NCI-H1092 treated with DMSO at 0.1 percent for 48 hours (cell line): ENCODE data around the gene CTIF.

Experiments used
- DNase-seq: peaks from one replicate; lab custom pipeline; 2025; lab: John Stamatoyannopoulos, UW

CTIF gene

DNA sequence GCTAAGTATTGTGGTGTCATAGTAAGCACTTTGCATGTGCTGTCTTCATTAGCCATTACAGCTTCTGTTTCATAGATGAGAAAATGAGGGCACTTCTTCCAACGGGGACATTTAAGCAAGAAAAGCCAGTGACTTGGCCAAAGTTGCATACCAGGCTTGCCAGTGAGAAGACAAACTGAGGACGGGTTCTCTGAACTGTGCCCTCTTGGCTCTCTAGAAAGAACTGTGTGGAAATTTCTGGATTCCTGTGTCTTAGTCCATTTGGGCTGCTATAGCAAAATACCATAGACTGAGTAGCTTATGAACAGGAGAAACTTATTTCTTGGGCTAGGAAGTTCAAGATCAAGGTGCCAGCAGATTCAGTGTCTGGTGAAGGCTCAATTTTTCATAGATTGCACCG is 13.3 kb downstream of the CTIF start:
- no peak for DNase-seq

DNA sequence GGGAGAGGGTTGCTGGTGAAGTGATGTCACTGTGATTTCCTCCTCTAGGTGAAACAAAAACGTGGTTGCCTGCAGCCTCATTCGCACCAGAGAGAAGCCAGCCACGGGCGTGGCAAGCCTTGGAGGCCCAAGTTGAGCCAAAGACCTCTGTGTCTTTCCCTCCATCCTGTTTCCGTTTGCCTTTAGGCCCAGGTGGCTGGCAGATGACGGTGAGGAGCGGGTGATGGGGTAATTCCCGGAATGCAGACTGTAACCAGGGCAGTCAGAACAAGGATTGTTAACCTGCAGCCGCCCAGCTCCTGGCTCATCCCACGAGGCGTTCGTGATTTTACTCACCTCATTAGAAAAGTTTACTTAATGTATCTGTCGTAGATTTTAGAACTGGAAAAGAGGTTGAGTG is 14.4 kb downstream of the CTIF start:
- DNase-seq = no peak

DNA sequence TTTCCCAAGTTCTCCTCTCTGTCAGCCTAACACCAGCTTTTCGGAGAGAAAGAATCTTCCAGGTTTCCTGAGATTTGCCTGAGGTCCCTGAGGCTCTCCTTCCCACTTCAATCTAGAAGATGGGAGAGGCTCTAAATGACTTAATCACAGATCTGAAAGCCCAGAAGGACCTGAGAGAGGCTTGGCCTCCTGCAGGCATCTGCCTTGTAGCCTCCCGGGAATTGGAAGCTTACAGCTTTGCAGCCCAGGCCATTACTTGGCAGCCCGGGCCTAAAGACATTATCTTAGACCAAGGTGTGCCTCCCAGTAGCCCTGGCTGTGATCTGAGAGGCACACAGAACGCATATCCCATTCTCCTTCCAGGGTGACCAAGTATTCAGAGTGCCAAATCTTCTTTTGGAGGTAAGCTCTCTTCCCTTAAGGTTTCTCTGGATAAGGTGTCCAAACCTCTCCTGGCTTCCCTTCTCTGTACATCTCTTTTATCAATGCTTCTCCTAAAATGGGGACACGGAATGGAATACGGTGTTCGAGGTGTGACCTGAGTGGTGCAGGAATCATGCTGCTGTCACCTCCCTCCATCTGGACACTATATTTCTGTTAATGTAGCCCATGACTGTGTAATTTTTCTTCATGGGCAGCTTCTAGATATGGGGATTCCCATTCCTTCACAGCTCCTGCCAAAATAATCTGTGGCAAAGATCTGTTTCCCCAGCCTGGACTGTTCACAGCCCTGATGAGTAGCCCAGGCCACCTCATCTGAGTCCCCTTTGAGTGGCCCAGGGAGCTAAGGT is 16.0 kb downstream of the CTIF start:
- no peak for DNase-seq

DNA sequence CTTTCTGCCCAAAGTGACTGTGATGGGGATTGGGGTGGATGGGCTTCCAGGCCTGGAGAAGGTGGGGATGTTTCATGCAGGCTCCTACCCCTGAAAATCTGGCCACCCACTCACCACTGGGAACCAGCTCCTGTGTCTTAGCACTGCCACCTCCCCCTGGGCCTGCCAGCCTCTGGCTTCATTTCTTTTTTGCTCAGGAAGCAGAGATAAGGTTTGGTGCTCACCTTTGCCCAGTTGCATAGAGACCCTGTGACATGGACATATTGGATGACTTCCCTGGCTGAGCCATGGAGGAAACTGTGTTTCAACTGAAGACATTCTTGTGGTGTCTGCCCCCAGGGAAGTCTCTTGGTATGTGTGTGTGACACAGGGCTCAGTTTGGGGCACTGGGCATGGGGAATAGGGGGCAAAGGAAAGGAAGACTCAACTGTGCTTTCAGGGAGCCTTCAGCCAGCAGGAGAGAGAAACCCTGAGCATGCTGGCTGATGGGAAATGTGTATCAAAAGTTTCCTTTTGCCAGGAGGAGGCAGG is 16.7 kb downstream of the CTIF start:
- no peak for DNase-seq

DNA sequence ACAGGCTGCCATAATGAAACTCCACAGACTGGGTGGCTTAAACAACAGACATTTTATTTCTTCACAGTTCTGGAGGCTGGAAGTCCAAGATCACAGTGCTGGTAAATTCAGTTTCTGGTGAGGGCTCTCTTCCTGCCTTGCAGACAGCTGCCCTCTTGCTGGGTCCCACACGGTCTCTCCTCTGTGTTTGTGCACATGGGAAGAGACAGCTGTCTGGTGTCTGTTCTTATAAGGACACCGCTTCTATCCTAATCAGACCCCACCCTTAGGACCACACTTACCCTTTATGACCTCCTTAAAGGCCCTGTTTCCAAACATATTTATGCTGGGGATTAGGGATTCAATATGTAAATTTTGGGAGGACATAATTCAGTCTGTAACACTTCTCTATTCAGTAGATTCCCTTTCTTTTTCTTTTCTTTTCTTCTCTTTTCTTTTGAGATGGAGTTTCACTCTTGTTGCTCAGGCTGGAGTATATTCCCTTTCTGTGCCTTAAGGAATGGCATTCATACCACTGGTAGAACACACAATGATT is 18.9 kb downstream of the CTIF start:
- no peak for DNase-seq

DNA sequence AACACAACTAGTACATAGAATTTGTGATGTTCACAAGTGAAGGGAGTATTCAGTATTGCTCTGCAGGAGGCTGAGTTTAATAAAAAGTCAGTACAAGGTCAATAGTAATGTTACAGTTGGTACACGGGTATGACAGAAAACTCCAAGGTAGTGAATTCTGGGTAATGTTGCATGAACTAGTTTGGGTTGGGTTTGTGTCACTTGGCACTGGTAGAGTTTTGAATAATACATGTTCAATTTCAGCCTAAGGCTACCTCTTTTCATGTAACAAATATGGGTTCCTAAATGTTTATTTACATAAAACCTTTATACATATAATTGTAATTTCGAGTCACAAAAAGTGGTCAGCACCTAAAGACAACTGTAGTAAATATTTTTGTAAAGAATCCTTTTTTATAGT is 19.4 kb downstream of the CTIF start:
- no peak for DNase-seq

DNA sequence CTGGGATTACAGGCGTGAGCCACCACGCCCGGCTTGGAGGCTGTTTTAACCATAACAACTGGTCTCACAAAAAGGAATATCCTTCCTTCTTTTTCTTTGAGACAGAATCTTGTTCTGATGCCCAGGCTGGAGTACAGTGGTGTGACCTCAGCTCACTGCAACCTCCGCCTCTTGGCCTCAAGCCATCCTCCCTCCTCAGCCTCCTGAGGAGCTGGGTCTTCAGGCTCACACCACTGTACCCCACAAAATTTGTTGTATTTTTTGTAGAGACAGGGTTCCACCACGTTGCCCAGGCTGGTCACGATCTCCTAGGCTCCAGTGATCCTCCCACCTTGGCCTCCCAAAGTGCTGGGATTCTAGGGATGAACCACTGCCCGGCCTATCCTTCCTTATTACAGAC is 21.7 kb downstream of the CTIF start:
- DNase-seq = no peak

DNA sequence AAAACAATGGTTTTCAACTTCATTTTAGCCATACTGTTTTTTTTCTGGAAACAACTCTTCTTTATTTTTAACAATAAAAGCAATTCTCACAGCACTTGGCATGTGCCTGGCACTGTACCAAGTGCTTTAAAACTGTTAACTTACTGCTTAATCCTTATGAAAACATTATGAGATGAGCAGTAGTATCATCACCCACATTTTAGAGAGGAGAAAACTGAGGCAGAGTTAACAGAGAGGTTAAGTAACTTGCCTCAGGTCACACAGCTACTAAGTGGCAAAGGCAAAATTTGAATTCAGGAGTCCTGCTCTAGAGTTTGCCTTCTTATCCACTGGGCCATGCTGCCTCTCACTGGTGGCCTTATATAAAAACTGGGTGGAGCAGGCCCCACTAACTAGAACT is 23.2 kb downstream of the CTIF start:
- no peak for DNase-seq

DNA sequence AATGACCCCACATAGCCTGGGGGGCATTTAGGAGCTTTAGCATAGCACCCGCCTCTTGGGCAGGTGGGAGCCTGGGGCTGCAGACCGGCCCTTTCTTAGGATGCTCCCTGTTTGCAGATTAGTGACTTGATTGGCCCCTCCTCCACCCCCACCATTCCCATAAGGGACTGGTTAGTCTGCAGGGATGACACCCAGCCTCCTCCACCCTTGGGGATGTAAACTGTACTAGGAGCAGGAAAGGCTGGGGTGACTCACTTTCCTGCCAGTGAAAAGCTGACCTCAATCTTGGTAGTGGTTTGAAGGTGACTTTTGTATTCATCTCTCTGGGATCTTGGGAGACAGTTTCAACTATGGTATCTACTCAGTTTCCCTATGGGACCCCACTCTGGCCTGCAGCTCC is 24.2 kb downstream of the CTIF start:
- DNase-seq = no peak

DNA sequence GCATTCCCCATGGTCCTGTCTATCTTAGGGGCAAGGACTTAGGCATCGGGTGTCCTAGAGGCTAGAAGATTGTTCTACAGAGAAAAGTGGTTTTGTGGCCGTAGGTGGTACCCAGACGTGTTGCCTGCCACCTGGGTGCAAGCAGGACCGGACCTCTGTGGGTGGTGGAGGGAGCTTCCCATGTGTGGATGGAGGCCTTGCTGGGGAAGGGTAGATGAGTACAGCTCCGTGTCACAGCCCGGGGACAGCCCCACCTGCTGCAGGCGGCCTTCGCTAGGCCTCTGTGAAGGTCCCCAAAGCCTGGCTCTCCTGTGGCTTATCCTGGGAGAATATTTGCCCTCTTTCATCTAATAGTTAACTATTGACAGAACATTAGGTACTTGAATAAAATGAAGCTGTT is 25.3 kb downstream of the CTIF start:
- DNase-seq = no peak

DNA sequence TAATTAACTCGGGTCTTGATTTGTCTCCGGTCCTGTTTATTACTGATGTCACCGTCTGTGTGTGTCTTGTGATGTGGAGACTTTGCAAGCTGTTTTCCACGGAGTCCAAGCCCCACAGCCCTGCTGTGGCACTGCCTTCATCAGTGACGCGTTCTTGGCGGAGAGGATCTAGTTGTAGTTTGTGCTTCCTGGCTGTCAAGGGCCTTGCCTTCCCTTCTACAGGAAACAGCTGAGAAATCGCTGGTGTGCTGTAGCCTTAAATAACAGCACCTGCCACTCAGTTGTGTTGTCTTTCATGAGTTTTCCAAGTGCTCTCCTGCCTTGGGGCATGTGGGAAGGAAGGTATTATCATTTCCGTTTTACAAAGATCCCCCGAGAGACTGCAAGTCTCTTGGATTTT is 26.3 kb downstream of the CTIF start:
- DNase-seq = no peak

DNA sequence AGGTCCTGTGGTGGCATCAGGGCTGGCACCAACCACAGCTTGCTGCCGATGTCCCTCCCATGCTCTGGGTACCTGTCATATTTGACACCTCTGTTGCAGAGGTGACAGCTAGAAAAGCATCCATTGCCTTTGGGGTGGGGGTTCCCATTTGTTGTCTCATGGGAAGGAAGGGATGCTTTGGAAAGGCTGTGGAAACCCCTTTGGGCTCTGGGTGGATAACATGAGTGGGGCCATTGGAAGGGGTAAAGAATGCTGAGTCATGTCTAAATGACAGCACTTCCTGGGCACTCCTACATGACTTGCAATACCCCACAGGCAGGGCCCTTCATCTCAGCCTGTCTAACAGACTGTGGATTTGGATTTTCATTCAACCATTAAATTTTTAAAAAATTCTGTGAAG is 27.8 kb downstream of the CTIF start:
- DNase-seq = no peak

DNA sequence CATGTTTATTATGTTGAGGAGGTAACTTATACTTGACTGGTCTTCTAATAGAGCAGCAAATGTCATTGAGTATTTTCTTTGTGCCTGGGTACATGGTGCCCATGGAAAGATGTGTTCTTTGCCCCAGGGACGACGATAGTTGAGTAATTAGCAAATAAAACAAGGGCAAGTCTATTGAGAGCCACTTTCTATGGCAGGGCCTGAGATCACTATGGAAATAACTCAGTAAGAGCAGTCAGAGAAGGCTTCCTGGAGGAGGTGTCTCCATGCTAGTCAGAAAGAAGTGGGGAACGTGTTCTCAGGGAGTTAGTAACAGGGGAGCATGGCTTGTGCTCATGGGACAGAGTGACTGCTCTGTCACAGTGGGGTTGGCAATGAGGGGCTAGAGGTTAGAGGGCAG is 28.6 kb downstream of the CTIF start:
- no peak for DNase-seq

DNA sequence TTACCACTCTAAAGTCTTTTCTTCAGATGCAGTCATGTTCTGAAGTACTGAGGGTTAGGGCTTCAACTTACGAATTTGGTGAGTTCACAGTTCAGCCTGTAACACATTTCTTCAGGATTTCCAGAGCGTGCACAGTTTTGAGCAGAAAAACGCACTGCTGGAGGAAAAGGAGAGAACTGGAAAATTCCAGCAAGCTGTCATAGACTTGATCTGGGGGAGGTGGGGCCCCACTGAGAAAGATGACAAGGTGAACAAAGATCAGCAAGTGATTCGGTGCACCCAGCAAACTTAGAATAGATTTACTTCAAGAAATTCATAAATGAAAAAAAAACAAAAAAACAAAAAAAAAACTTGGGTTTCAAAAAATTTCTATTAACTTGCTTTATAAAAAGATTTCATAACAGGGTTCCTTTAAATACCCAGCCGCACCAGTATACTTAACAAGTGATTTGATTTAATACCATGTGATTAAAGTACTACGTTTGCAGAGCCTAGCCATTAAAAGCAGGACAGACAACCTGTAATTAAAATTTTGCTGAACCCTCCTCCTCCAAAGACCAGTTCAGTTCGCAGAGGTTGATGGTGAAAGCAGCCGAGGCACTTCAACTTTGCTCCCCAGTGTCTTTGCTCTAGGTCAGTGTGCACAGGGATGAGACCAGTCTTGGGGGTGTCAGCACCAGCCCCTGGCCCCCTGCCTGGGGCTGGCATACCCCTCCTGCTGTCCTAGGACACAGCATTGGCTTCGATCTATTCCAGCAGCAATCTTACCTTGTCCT is 30.5 kb downstream of the CTIF start:
- DNase-seq = no peak

DNA sequence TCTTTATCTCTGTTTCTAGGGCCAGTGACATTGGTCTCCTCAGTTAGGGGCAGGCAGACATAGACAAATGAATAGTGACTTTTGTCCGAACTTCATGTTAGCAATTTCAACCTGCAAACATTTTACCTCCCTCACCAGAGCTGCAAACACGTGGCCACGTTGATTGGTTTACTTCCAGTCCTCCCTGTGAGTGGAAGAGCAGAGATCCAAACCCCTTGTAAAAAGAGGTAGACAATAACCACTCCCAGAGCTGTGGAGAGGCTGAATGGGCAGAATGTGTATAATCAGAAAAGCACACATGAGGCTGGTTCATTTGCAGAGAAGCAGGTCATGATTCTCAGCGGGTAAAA is 31.1 kb downstream of the CTIF start:
- DNase-seq = peak; percentile 32

DNA sequence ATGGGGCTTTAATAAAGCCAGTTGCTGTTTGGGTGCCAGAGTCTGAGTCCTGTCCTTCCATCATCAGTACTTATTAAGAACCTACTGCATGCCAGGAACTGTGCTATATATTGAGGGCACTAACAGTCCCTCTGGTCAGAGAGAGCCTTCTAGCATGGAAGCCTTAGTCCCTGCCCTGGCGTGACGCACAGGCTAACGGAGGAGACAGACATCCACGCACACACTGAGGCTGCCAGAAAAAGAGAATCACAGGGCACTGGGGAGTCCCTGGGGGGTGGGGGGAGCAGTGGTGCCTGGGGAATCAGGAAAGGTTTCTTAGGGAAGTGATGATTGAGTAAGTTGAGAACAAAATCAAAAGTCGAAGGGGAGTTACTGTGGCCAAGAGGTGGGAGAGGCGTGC is 31.5 kb downstream of the CTIF start:
- DNase-seq = no peak

DNA sequence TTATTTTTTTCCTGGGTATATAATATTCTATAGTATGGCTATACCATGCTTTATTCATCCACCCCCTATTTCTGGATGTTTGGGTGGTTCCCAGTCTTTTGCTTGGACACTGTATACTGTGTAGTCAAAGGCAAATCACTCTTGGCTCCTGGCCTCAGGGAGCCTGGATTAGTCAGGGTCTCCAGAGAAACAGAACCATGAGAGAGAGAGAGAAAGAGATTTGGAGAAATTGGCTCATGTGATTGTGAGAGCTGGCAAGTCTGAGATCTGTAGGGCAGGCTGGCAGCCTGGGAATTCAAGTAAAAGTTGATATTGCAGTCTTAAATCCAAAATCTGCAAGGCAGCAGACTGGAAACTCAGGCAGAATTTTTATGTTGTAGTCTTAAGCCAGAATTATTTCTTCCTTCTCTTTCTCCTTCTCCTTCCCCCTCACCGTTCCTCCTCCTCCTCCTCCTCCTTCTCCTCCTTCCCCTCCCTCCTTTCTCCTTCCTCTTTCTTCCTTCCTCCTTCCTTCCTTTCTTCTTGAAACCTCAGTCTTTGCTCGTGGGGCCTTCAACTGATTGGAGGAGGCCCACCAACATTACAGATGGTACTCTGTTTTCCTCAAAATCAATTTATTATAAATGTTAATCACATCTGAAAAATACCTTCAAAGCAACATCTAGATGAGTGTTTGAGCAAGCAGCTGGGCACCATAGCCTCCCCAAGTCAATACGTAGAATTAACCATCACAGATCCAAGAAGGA is 33.0 kb downstream of the CTIF start:
- no peak for DNase-seq

DNA sequence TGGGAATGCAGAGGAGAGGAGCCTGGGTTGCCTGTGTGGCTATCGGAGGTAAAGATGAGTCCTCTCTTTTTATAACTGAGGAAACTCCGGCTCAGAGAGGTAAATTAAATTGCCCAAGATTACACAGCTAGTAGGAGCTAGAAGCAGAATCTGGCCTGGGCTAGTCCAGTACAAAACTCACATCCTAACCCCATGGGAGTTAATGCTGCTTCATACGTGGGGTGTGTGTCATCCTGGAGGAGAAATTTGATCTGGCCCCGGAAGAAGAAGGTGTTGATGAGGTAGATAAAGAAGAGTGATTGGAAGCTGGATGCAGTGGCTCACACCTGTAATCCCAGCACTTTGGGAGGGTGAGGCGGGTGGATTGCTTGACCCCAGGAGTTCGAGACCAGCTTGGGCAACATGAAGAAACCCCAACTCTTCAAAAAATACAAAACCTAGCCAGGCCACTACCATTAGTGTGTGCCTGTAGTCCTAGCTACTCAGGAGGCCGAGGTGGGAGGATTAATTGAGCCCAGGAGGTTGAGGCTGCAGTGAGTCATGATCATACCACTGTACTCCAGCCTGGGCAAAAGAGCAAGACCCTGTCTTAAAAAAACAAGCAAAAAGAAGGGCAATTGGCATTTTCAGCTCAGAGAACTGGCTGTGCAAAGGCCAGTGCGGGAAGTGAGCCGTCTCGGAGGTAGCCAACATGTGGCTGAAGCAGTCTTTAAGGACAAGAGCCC is 33.7 kb downstream of the CTIF start:
- DNase-seq = no peak

DNA sequence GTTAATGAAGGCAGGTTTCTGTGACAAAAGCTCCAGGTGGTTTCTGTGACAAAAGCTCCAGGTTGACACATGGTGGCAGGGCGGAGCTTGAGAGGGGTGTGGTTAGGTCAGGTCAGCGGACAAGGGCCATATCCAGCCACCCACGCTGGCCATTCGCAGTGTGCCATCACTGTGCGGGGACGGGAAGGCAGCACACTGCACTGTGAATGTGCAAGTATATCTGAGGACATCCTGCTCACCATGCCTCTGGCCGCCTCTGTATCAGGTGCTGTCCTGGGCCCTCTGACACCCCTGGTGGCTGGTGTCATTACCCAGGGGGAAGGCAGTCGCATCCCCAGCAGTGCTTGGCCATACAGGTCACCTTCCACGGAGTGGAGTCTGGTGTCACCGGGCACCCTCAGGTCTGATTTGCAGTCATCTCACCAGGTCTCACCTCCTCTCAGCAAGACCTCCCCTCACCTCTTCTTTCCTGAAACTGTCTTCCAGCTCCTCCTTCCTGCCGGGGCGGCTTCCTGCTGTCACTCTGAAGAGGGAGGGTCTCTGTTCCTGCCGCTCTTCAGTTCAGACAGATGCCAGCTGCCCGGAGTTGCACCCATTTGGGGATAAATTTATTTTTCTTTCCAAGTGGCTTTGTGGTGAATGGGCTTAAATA is 34.9 kb downstream of the CTIF start:
- no peak for DNase-seq

DNA sequence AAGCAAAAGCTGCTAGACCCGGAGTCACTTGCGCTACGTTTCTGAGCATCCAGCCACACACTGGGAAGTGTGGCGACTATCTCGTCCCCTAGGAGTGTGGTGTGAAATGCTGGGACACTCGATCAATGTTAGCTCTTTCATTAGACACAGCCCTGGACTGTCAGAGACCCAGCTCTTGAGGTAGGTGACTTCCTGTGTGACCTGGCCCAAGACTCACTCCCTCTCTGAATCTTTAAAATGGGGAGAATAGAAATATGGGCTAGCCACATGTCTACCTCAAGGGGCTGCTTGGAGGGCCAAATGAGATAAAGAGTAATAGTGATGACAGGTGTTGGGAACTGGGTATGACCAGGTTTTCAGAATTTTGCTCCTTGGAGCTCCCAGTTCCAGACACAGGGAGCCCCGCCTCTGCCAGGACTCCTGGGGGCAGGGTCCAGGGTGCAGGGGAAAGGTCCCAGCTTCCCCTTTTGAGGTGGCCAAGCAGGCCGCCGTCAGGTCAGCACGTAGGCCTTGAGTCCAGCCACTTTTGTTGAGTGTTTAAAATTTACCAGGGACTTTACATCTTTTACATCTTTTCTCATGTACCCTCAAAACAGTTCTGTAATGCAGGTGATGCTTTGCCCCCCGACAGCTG is 36.0 kb downstream of the CTIF start:
- DNase-seq = no peak

DNA sequence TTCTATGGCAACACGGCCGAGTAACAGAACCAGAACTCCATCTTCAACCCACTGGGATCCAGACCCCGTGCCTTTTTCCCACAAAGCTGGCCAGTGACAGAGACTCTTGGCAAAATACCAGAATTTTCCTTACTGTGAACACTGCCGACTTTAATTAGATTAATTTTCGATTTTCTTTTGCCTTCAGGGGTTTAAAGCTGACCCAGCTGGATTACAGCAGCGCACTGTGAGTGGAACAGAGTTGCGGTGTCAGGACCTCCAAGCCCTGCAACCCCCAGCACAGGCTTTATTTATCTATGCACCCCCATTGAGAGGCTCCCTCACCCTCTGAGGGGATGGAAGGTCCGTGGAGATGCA is 36.4 kb downstream of the CTIF start:
- DNase-seq = no peak
